RWPE2 (cell line): ENCODE measurements around the gene PSMB5.
"Not testable (repeated sequence)": the region's sequence is repeated elsewhere in the genome, so short reads cannot be mapped to it uniquely, and the experiment has no call there.

Experiments used
- ATAC-seq: fragments of 200-7000 bp; cut with Tn5 transposase; 3 replicates; pipeline ENCODE4 v1.9.1; 2021; ENCODE audit warnings: low read depth
- DNase-seq: peaks from one replicate; pipeline ENCODE4 v3.0.0-alpha.2; 2020; ENCODE audit warnings: low spot score
- H3K27ac ChIP-seq: fragments of 450-650 bp; 2 replicates; pipeline ENCODE4 v1.5.1; 2017; ENCODE audit warnings: mild to moderate bottlenecking; ENCODE audit not compliant: poor library complexity, severe bottlenecking
- H3K27me3 ChIP-seq: fragments of 250-450 bp; sonication (Bioruptor Pico); 2 replicates; pipeline ENCODE4 v1.5.1; 2021; ENCODE audit warnings: mild to moderate bottlenecking, moderate library complexity; ENCODE audit not compliant: insufficient read depth, poor library complexity, severe bottlenecking
- H3K36me3 ChIP-seq: fragments of 250-450 bp; sonication (Bioruptor Pico); 2 replicates; pipeline ENCODE4 v1.5.1; 2020; ENCODE audit warnings: low read depth, mild to moderate bottlenecking, moderate library complexity
- H3K4me1 ChIP-seq: fragments of 250-450 bp; sonication (Bioruptor Pico); 2 replicates; pipeline ENCODE4 v1.5.1; 2021; ENCODE audit warnings: mild to moderate bottlenecking, moderate library complexity; ENCODE audit not compliant: insufficient read depth, poor library complexity, severe bottlenecking
- H3K4me3 ChIP-seq: fragments of 250-450 bp; sonication (Bioruptor Pico); 2 replicates; pipeline ENCODE4 v1.5.1; 2021; ENCODE audit warnings: mild to moderate bottlenecking, moderate library complexity; ENCODE audit not compliant: severe bottlenecking
- H3K9me3 ChIP-seq: fragments of 250-450 bp; sonication (Bioruptor Pico); 2 replicates; pipeline ENCODE4 v1.5.1; 2021; ENCODE audit warnings: mild to moderate bottlenecking, moderate library complexity; ENCODE audit not compliant: severe bottlenecking
- CTCF ChIP-seq: fragments of 450-650 bp; IDR thresholded peaks from one replicate; pipeline ENCODE4 v1.5.1; 2017; ENCODE audit warnings: mild to moderate bottlenecking, moderate library complexity; ENCODE audit not compliant: poor library complexity, severe bottlenecking

The PSMB5 gene

DNA sequence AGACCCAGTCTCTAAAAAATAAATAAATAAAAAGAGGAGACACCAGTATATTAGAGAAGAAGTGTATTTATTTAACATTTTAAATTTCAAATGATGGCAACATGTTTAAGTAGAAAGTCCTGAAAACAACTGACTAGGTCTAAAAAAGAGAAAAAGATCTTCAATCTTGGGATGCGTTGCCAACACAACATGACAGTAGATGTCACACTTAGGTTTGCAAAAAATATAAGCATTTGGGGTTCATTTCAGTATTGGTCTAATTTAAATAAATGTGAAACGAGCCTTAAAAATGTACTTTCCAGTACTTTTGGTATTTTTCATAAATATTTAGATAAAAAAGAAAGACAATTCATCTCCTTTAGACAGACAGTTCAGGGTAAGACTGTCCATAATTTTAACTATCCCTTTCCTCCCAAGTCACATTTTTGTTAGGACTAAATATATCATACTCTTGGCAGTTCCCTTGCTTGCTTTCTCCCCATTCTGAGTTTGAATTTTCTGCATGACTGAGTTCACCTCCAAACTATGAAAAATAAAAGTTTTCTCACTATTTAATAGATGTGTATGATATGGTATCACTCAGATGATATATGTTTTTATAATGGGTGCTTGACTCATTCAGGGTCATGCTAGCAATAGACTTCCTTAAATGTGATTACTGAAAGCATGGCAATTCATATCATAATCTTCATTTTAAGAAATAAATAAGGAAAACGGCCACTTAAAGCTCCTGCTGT is 29.1 kb downstream of the PSMB5 start:
- H3K36me3 ChIP-seq, result no peaks in the 10 kb centered on the region
- no peaks in the 10 kb centered on the region for H3K27me3 ChIP-seq
- peak overlapping the region; percentile 67 for H3K27ac ChIP-seq
- DNase-seq, result no peak
- peaks cover 30% of the 10 kb centered on the region for H3K4me1 ChIP-seq
- no peak for ATAC-seq
- TF ChIP-seq CTCF, result no peak
- no peaks in the 10 kb centered on the region for H3K9me3 ChIP-seq
- H3K4me3 ChIP-seq, result no peak overlapping the region

- not testable (repeated sequence) for H3K27me3 ChIP-seq, H3K4me3 ChIP-seq, H3K27ac ChIP-seq, ATAC-seq, H3K9me3 ChIP-seq, DNase-seq, H3K36me3 ChIP-seq
- H3K4me1 ChIP-seq, result peaks cover 29% of the 10 kb centered on the region
These were observed 30.4 kb downstream of the PSMB5 start for GRCh38 chr14:23004274-23004673.

- Histone ChIP-seq H3K9me3 (no peaks in the 10 kb centered on the region), H3K4me1 (peaks cover 12% of the 10 kb centered on the region), H3K4me3 (no peak overlapping the region), H3K36me3 (no peaks in the 10 kb centered on the region), H3K27ac (no peak overlapping the region), H3K27me3 (no peaks in the 10 kb centered on the region)
- DNase-seq (no peak), ATAC-seq (no peak)
- TF ChIP-seq CTCF, result no peak
These were observed 32.1 kb downstream of the PSMB5 start for GRCh38 chr14:23002592-23002991.

DNA sequence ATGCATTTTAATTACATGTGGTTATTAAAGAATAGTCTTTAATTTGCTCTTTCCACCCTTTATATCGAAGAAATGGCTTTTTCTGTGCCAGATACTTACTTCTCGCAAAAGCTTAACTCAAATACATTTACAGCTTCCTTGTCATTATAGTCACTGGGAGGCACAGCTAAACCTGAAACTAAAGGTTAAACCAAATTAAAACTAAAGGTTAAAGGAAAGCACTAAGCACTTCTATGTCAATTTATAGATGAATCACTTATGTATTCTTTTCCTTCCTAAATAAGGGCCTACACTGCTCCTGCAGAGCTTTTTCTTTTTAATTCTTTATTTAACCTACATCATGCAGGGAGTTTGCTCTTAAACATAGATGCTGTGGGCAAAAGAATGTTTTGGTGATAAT is 33.8 kb downstream of the PSMB5 start:
- H3K4me1 ChIP-seq, result peaks cover 2% of the 10 kb centered on the region
- no peak for TF ChIP-seq CTCF
- H3K27me3 ChIP-seq, result no peaks in the 10 kb centered on the region
- no peaks in the 10 kb centered on the region for H3K36me3 ChIP-seq
- no peaks in the 10 kb centered on the region for H3K9me3 ChIP-seq
- H3K27ac ChIP-seq, result no peak overlapping the region
- no peak for DNase-seq
- no peak for ATAC-seq
- H3K4me3 ChIP-seq, result no peak overlapping the region

DNA sequence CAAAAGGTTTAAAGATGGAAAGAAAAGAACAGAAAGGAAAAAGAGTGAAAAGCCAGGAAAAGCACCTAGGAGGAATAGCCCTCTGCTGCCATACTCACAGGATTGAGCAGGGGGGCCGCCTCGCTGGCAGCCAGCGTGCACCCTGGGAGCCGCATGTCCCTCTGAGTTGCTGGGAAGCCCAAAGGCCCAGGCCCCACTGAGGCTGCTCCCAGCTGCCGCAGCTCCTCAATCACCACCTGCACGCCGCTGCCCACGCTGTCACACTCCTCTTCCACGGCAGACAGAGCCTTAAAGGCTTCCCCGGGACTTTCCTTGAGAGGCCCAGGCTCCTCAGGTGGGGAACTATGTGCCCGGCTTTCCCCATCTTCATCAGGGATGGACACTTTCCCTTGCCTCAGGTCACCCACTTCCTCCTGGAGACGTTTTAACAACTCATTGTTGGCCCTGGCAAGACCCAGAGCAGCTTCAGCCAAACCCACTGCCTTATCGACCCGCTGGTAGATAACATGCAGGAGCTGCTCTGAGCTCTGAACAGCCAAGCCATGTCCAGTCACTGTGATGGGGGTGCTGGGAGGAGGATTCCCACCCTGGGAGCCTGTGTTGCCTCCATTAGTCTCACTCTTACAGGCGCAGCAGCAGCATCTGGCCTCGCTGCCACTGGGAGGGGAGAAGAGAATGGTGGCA is 36.2 kb downstream of the PSMB5 start:
- no peak for ATAC-seq
- TF ChIP-seq CTCF, result no peak

More for the DNA sequence above, 36.2 kb downstream of the PSMB5 start:
- no peaks in the 10 kb centered on the region for H3K9me3 ChIP-seq
- no peak for DNase-seq
- no peaks in the 10 kb centered on the region for H3K27me3 ChIP-seq
- H3K27ac ChIP-seq, result no peak overlapping the region
- no peak overlapping the region for H3K4me3 ChIP-seq
- peaks cover 1% of the 10 kb centered on the region; the same call in 1 of the 2 replicates for H3K36me3 ChIP-seq
- H3K4me1 ChIP-seq, result peaks cover 5% of the 10 kb centered on the region
